HG02571 (cell line): ENCODE data around the gene ZBTB25.

Source experiments
- ATAC-seq: cut with Tn5 transposase; IDR thresholded peaks from one replicate; pipeline ENCODE4 v1.9.1; 2021; ENCODE audit warnings: mild to moderate bottlenecking, moderate library complexity; ENCODE audit not compliant: unreplicated experiment

Gene ZBTB25

DNA sequence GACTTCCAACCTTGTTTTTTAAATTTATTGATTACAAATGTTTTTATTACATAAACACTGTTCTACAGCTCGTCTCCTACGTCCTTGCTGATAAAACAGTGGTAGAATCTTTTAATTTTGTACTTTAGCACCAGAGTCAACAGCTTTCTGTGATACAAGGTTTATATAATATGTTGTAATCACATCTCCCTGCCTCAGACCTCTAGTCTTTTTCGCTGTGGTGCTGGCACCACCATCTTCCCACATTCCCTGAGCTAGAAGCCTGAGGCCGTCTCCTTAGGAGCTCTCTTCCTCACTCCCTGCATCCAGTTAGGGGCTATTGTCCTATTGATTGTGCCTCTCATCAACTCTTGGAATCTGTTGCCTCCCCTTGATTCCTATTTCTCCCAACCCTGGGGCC lies 98.3 kb downstream of the ZBTB25 start:
- ATAC-seq, result no peak

DNA sequence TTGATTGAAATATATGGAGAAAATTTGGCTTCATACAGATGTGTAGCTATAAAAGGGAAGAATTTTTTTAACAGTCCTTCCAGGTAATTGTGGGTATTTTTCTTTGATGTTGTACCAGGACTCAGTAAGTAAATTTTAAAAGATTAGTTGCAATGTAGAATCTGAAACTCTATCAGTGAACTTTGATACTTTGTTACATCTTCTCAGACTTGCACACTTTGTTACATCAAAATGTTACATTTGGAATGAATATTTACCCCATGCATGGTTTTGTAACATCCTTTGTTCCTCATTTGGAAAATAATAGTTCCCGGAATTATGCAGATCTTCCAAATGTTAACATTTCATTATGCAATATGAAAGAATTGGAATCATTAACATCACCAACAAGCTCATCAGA lies 101.7 kb downstream of the ZBTB25 start:
- ATAC-seq, result no peak

DNA sequence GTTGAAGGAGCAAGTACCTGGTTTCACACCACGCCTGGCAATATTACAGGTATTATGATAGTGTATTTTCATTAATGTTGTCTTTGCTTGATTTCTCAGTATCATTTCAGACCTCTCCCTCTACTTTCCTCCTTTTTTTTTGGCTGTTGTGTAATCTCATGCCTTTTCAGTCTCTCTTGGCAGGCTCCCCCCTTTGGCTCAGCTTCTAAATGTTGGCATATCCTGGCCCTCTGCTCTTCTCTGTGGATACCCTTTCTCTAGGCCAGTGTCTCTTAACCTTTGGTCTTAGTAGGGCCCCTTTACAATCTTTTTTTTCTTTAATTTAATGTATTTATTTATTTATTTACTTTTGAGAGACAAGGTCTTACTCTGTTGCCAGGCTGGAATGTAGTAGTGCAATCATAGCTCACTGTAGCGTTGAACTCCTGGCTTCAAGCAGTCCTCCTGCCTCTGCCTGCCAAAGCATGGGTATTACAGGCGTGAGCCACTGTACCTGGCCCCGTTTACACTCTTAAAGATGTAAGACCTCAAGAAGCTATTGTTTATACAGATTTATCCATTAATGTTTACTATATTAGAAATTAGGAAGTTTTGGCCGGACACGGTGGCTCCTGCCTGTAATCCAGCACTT lies 102.7 kb downstream of the ZBTB25 start:
- ATAC-seq, result no peak
